T-helper 2 cell treated with Interferon-gamma antibody and Interleukin-4, amounts not matched to agents 100 ng/mL and 5 ng/mL, for 36 hours (primary cell): ENCODE results near the gene KANK2. TPM values are rescaled to one million over a fixed set of nuclear protein-coding genes. Genes with fewer than 3 reads are reported as not detected.

Experiments used
- intact Hi-C: fragments of 100-400 bp; cut with micrococcal nuclease; formaldehyde crosslinking; loops from one replicate; pipeline ENCODE4 v1.15.1; 2023
- total RNA-seq: library from RNA; stranded (reverse); gene quantifications from 2 replicates; pipeline ENCODE4 v1.2.3, GENCODE V29; 2022

The KANK2 gene
- total RNA-seq, 1 donor from 2014 or later, result 4.0 TPM

DNA sequence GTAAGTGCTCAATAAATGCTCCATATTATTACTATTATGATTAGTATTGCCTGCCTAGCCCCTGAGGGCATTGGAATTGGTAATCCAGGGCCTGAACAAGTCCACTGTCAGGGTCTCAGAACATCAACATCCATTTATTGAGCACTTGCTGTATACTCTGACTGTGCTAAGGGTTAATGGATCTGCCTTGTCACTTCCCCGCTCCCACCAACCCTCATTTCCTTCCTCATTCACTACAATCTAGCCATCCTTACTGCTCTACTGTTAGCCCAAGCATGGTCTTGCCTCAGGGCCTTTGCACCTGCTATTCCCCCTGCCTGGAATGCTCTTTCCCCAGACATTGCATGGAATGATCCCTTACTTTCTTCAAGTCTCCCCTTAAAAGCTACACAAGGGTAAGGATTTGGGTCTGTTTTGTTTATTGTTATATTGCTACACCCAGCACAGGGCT is 29.4 kb upstream of the KANK2 start:
- intact Hi-C loops, result no loop called here

DNA sequence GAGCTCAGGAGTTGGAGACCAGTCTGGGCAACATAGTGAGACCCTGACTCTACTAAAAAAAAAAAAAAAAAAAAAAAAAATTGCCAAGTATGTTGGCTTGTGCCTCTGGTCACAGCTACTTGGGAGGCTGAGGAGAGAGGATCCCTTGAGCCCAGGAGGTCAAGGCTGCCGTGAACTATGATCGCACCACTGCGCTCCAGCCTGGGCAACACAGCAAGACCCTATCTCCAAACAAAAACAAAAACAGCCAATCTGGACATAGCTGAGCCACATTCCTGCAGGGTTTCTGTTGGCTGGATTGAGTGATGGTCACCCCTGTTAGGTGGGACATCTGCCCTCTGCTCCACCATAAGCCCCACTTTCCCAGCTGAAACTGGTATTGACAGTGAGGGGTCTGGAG is 28.5 kb upstream of the KANK2 start:
- intact Hi-C loops, result no loop called here

DNA sequence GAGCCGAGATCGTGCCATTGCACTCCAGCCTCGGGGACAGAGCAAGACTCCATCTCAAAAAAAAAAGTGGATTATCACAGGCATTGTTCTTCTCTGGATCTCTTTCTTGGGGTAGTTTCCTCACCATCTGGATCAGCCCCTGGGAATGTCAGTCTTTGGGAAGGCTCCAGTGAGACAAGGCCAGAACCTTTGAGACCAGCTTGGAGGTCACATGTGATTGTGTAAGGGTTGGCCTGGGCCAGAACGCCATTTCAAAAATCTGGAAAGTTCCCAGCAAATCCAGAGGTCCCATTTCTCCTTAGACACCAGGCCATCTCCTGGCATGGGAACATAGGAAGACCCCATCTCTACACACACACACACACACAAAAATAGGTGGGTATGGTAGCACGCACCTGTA is 27.8 kb upstream of the KANK2 start:
- intact Hi-C loops, result no loop called here

DNA sequence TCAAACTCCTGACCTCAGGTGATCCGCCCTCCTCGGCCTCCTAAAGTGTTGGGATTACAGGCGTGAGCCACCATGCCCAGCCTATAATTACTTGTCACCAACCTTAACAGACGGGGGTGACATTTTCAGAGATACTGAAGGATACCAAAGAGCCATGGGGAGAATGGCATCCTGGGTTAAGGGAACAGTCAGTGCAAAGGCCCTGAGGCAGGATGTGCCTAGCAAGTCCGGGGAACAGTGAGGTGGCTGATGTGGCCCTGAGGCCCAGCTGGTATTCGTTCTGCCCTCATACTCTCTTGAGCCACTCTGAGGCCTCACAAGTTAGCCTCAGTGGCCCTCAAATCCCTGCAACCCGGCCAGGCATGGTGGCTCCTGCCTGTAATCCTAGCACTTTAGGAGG is 27.1 kb upstream of the KANK2 start:
- intact Hi-C loops, result no loop called here

DNA sequence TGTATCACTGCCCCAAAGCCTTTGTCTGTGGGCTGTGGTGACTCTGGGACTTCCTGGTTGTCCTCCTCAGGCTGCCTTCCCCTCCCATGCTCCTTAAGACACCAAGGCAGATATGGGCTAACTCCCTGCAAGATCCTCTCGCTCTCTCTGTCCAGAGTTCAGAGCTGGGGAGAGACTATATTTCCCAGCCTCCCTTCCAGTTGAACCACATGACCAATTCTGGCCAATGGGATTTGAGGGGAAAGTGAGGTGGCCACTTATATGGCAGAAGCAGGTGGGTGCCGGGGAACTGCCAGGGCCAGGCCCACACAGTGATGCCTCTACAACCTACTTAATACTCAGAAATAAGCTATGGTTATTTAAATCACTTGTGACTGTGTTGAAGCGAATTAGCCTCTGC is 25.9 kb upstream of the KANK2 start:
- intact Hi-C loops, result no loop called here

DNA sequence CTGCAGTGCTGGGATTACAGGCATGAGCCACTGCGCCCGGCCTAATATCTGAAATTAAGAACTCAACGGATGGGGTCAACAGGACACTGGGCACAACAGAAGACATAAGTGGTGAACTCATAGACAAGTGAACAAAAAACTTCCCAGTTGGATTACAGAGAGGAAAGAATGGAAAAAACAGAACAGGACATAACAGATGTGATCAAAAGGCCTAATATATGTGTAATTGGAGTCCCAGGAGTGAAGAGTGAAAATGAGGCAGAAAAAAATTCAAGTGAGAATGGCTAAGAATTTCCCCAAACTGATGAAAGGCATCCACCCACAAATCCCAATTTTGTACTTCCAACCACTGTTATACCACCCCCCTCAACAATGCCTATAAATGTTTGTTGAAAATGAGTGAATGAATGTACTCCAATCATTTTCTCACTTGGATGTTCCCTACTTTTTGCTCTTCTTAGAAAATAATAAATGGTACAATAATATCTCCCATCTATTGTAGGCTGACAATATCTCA is 23.8 kb upstream of the KANK2 start:
- intact Hi-C loops, result no loop called here

DNA sequence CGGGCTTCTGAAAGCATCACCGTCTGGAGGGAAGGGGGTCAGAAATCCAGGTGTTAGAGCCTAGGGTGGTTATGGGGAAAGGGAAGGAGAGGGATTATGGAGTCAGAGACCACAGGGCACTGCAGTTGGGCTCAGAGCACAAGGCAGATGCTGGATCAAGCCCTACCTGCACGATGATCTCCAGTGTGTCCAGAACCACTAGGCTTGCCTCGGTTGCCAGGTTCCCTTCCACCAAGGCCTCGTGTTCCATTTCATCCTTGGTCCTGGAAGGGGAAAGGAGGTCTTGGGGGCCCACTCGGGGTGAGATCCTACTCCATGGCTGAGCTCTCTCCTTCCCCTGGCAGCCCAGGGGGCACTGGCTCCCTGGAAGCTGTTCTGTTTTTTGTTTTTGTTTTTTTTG is 17.0 kb upstream of the KANK2 start:
- intact Hi-C loops, result no loop called here

DNA sequence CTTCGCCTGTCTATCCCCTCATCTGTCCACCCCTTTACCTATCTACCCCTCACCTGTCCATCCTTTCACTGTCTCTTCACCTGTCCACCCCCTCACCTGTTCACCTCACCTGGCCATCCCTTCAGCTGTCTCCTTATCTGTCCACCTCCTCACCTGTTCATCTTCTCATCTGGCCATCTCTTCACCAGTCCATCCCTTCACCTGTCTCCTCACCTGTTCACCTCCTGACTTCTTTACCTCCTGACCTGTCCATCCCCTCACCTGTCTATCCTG is 13.2 kb upstream of the KANK2 start:
- intact Hi-C loops, result no loop called here

DNA sequence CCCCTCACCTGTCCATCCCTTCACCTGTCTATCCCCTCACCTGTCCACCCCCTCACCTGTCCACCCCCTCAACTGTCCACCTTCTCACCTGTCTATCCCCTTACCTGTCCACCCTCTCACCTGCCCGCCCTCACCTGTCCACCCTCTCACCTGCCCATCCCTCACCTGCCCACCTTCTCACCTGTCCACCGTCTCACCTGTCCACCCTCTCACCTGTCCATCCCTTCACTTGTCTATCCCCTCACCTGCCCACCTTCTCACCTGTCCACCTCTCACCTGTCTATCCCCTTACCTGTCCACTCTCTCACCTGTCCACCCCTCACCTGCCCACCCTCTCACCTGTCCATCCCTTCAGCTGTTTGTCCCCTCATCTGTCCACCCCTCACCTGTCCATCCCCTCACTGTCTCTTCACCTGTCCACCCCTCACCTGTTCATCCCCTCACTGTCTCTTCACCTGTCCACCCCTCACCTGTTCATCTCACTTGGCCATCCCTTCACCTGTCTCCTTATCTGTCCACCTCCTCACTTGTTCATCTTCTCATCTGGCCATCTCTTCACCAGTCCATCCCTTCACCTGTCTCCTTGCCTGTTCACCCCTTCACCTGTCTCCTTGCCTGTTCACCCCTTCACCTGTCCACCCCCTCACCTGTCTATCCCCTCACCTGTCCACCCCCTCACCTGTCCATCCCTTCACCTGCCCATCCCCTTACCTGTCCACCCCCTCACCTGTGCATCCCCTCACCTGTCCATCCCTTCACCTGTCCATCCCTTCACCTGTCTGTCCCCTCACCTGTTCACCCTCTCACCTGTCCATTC is 12.7 kb upstream of the KANK2 start:
- intact Hi-C loops, result loop anchor here (10.0 kb wide), 1 partner anchor 265 kb away; no protein-coding TSS in a partner anchor

DNA sequence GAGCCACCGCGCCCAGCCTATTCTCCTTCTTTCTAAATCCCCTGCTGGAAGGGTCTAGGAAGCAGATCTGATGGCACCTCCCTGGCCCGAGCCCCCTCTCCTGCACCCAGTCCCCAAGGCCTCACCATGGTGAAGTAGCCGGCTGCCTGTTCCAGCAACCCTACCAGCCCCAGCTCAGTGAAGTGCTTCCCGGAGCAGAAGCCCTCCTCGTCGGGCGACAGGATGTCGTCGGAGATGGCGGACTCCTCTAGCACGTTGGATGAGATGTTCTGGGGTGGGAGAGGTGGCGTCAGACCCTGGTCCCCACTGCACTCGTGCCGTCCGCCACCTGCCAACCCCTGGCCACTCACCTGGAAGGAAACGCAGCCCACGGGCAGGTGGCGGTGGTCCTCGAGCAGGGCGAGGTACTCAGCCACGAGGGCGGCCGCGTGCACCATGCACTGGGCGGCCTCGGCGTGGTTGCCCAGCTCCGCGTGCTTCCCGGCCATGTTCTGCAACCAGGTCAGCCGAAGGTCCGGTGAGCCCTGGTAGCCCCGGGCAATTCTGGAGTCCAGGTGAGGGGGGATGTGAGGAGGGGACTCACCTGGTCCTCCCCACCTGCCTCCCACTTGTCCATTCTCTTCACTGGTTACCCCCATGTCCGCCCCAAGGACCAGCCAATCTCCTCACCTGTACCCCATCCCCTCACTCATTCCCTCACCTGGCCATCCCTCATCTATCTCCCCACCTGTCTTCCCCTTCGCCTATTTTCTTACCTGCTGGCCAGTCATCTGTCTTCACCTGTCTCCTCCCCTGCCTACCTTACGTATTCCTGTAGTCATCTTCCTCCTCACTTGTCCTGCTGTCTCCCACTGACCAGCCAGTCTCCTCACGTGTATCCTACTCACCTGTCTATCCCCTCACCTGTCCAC is 11.5 kb upstream of the KANK2 start:
- intact Hi-C loops, result loop anchor here (10.0 kb wide), 1 partner anchor 264 kb away; no protein-coding TSS in a partner anchor

DNA sequence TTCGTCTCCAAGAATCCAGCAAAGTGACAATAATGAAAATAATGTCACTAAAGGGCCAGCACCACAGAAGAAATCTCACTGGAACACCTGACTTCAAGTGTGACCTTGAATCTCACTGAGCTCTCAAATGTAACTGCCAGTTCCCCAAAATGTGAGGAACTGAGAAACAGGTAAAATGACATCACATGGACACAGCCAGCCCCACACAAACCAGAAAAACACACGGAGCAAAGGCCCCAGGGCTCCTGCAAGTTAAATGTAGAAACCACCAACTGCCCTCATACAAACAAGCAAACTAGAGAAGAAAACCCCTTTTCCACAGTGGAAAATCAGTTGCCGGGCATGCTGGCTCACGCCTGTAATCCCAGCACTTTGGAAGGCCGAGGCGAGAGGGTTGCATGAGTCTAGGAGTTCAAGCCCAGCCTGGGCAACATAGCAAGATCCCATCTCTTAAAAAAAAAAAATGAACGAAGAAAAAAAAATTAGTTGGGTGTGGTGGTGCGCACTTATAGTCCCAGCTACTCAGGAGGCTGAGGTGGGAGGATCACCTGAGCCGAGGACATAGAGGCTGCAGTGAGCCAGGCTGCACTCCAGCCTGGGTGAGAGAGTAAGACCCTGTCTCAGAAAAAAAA is 8.7 kb upstream of the KANK2 start:
- intact Hi-C loops, result loop anchor here (10.0 kb wide), 1 partner anchor 261 kb away; no protein-coding TSS in a partner anchor

DNA sequence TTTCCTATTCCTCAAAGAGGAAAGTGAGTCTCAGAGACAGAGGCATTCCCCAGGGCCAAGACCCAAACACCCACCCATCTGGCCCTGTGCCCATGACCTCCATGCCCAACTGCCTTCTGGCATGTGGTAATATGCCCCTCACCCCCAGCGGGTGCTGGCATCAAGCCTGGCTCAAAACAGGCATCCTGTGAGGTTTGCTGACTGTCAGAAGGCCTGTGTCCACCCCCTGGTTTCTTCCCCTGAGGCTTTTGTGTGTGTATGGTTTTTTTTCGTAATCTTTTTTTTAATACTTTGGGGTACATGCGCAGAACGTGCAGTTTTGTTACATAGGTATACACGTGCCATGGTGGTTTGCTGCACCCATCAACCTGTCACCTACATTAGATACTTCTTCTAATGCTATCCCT is 7.6 kb upstream of the KANK2 start:
- intact Hi-C loops, result loop anchor here (1.0 to 10.0 kb wide), 2 partner anchors 169 to 260 kb away; no protein-coding TSS in a partner anchor

DNA sequence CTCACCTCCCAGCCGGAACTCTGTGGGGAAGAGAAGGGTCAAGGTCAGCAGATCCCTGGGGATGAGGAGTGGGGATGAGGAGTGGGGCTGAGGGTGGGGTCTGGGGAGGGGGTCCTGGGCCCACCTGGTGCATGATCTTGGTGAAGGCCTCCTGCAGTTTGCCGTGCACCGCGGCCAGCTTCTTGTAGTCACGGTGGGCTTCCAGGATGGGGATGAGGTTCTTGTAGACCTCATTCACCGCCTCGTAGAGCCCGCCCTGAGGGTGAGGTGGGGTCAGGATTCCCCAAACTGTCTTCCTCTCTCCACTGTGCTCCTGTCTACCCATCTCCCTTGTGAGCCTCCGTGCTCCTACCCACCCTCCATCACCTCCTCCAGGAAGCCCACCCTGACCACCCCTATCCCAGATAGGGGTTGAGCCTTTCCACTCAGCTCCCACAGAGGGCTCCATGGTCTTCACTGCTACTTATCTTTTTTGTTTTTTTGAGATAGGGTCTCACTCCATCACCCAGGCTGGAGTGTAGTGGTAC is 6.8 kb upstream of the KANK2 start:
- intact Hi-C loops, result loop anchor here (1.0 to 10.0 kb wide), 2 partner anchors 168 to 259 kb away; no protein-coding TSS in a partner anchor

DNA sequence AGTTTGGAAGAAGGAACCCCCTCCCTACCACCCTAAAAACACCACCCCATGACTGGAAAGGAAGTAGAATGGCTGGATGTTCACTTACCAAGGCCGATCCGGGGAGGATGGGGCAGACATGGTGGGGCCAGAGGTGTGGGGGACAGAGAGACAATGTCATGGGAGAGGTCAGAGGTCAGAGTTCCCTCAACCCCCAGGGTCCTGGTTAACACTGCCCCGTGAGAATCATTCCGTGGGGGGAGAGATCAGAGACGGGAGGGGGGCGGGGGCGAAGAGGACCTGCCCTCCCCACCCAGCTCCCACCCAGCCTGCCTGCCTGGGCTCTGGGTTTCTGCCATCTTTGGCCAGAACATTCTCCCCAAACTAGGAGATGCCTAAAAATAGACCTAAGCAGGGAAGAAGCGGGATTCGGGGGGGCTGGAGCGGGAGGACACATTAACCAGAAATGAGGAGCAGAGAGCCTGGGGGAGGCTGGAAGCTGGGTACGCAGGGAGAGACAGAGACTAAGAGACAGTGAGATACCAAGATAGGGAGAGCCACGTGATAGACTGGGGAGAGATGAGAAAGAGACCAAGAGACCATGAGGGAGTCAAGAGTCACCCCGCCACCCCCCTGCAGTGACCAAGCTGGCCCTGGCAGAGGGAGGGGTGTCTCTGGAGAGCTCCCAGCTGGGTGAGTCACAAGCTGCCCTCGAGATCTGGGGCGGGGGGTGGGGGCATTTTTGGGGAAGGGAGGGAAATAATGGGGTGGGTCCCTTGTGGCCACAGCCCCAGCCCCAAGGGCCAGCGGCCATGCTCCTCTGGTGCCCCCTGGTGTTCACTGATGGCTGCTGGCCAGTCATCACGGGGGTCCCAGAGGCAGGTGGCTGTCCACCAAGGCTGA is 6.1 kb upstream of the KANK2 start:
- intact Hi-C loops, result loop anchor here (1.0 to 10.0 kb wide), 2 partner anchors 167 to 259 kb away; no protein-coding TSS in a partner anchor

DNA sequence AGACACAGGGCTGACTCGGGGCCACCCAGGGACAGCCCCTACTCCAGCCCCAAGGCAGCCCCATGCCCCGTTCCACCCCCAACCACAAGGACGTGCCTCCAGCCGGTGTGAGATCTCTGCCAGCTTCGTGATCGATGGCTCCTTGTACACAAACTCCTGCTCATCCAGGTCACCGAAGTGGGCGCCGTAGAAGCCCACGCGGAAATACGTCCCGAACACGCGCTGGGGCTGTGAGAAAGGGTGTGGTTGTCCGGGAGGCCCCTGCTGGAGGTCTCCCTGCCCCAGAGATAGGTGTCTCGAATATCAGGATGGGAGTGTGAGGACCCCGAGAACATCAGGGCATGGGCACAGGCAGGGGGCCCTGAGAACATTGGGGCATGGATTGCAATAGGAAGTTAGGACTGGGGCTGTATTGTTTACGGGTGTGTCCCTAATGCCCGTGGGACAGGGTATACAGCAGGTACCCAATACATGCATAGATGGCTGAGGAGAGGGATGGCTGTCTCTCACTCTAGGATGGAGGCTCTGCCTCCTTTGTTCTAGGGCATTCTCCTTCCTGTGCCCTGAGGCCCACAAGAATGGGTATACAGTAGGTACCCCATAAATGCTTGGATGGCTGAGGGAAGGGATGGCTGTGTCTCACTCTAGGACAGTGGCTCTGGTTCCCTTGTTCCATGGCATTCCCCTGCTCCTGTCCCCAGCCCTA is 5.3 kb upstream of the KANK2 start:
- intact Hi-C loops, result loop anchor here (10.0 kb wide), 1 partner anchor 258 kb away; no protein-coding TSS in a partner anchor

DNA sequence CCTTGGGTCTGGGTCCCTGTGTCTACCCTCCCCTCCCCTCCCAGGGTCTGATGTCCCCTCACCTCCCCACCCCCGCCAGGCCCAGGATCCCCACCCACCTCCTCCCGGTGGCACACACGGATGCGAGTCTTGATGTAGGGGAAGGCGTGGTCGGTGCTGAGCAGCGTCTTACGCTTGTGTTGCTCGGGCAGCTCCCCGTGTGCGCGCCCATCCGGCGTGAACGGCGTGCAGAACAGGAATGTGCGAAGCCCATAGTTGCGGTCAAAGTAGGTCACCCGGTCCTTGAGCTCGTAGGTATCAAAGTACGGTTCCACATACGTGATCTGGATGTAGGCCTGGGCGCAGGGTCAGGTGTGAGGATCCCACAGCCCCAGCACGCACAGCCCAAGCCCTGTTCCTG is 4.4 kb upstream of the KANK2 start:
- intact Hi-C loops, result loop anchor here (10.0 kb wide), 1 partner anchor 257 kb away; no protein-coding TSS in a partner anchor

DNA sequence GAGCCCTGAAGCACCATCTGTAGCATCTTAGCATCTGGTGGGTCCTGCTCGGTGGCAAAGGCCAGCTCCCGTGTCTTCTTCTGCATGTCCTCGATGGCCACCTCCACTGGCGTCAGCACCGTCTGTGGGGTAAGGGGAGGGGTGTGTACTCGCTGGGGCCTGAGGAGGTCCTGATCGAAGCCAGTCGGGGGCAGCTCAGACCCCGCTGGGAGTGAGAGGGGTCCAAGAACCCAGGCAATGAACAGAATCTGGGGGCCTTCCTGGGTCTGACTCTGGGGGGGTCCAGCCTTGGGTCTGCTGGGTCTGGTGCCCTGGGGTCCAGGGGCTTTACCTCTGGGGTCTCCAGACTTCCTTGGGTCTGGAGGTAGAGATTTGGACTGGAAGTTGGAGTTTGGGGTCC is 3.6 kb upstream of the KANK2 start:
- intact Hi-C loops, result loop anchor here (10.0 kb wide), 1 partner anchor 256 kb away; no protein-coding TSS in a partner anchor

DNA sequence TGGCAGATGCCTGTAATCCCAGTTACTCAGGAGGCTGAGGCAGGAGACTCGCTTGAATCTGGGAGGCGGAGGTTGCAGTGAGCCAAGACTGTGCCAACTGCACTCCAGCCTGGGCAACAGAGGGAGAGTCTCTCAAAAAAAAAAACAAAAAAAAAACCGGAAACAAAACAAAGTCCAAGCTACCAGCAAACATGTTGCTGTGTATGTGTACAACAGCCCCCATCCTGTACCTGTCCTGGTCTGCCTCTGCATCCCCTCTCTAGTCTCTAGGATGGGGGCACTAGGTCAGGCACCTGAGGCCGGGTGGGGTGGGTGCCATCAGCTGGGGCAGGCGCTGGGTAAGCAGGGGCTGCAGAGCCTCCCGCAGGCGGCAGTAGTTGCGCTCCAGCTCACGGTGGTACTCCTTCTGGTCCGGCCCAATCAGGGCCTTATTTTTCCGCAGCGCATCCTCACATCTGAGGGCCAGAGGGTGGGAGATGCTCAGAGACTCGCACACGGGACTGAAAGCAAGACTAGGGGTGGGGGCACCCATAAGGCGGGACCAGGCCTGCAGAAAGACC is 2.8 kb upstream of the KANK2 start:
- intact Hi-C loops, result loop anchor here (10.0 kb wide), 1 partner anchor 255 kb away; no protein-coding TSS in a partner anchor

DNA sequence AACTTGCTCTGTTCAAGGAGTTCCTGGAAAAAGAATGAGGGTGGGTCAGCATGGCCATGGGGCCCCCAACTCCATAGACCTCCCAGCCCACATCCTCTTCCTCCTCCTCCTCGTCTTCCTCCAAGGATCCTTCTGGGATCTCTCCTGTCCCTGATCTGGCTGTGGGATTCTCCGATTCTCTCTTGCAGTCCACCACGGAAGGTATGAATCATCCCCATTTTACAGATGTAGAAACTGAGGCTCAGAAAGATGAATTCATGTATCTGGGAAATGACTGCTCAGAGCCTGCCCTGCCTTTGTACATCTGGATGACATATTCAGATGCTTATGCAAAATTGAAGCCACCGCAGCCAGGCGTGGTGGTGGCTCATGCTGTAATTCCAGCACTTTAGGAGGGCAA is 2.2 kb upstream of the KANK2 start:
- intact Hi-C loops, result loop anchor here (2.0 kb wide), 1 partner anchor 73 kb away; no protein-coding TSS in a partner anchor
